NT2/D1 (cell line): Measurements from ENCODE around the gene NOTCH3.
A peak's percentile ranks its signal among the peaks of the same experiment; 100 is the strongest.

ENCODE experiments used
- DNase-seq: peaks from one replicate; pipeline ENCODE4 v3.0.0-alpha.2; 2011; ENCODE audit warnings: low read depth, low spot score
- H3K27me3 ChIP-seq: 2 replicates; pipeline ENCODE4 v1.6.0; 2011; ENCODE audit warnings: mild to moderate bottlenecking; ENCODE audit not compliant: insufficient read length, insufficient read depth
- H3K36me3 ChIP-seq: 2 replicates; pipeline ENCODE4 v1.6.1; 2011; ENCODE audit warnings: mild to moderate bottlenecking, low read length, mixed read lengths; ENCODE audit not compliant: insufficient read depth, insufficient read length
- H3K4me1 ChIP-seq: 2 replicates; pipeline ENCODE4 v1.5.1; 2011; ENCODE audit not compliant: insufficient read depth, insufficient read length
- H3K4me3 ChIP-seq: 2 replicates; pipeline ENCODE4 v1.5.1; 2011; ENCODE audit warnings: low read depth; ENCODE audit not compliant: insufficient read length
- H3K9ac ChIP-seq: 2 replicates; pipeline ENCODE4 v1.6.0; 2011; ENCODE audit warnings: low read depth; ENCODE audit not compliant: insufficient read length
- H3K9me3 ChIP-seq: 2 replicates; pipeline ENCODE4 v1.5.1; 2011; ENCODE audit warnings: mild to moderate bottlenecking, low read length; ENCODE audit not compliant: insufficient read depth
- SUZ12 ChIP-seq: IDR thresholded peaks from 2 replicates; pipeline ENCODE4 v1.6.1; 2011; ENCODE audit not compliant: insufficient read length, insufficient read depth; ENCODE audit errors: extremely low read depth
- YY1 ChIP-seq: IDR thresholded peaks from 2 replicates; pipeline ENCODE4 v1.6.1; 2011; ENCODE audit not compliant: insufficient read length, insufficient read depth
- ZNF274 ChIP-seq: IDR thresholded peaks from 2 replicates; pipeline ENCODE4 v1.6.1; 2011; ENCODE audit warnings: mild to moderate bottlenecking, low read depth, low read length

Gene NOTCH3

DNA sequence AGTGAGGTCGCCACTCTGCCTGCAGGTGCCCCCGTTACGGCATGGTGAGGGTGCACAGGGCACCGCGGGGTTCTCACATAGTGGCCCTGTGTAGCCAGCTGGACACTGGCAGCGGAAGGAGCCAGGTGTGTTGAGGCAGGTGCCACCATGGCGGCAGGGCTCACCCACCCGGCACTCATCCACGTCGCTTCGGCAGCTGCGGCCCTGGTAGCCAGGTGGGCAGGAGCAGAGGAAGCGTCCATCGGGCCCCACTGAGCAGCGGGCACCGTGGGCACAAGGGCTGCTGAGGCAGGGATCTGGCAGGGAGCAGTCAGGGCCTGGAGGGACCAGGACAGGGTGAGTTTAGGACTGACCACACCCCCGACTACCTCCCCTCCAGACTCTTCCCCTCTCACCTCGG is 8.8 kb downstream of the NOTCH3 start:
- peaks cover 3% of the 10 kb centered on the region for H3K4me1 ChIP-seq
- no peaks in the 10 kb centered on the region for H3K27me3 ChIP-seq
- peaks cover 72% of the 10 kb centered on the region for H3K36me3 ChIP-seq
- no peaks in the 10 kb centered on the region for H3K9me3 ChIP-seq
- no peak for DNase-seq
- no peak overlapping the region for H3K9ac ChIP-seq
- no peak overlapping the region for H3K4me3 ChIP-seq
- TF ChIP-seq ZNF274, result no peak
- TF ChIP-seq SUZ12, result no peak
- TF ChIP-seq YY1, result no peak

- Histone ChIP-seq H3K4me1 (peaks cover 3% of the 10 kb centered on the region), H3K9me3 (no peaks in the 10 kb centered on the region), H3K9ac (no peak overlapping the region), H3K4me3 (no peak overlapping the region), H3K36me3 (peaks cover 72% of the 10 kb centered on the region), H3K27me3 (no peaks in the 10 kb centered on the region)
- no peak for DNase-seq
- no peak for TF ChIP-seq YY1
These were observed 9.3 kb downstream of the NOTCH3 start for GRCh38 chr19:15191514-15191913.

- peaks cover 94% of the 10 kb centered on the region for H3K36me3 ChIP-seq
These were observed 11.9 kb downstream of the NOTCH3 start for GRCh38 chr19:15188851-15189250.

GRCh38 chr19:15187026-15188007 is 13.5 kb downstream of the NOTCH3 start:
- no peak for TF ChIP-seq YY1
- TF ChIP-seq SUZ12, result no peak
- TF ChIP-seq ZNF274, result no peak
- Histone ChIP-seq H3K27me3 (no peaks in the 10 kb centered on the region), H3K4me1 (peaks cover 8% of the 10 kb centered on the region), H3K36me3 (peaks cover 91% of the 10 kb centered on the region), H3K4me3 (no peak overlapping the region), H3K9me3 (no peaks in the 10 kb centered on the region), H3K9ac (no peak overlapping the region)
- DNase-seq, result no peak

More at GRCh38 chr19:15188851-15189250, 11.9 kb downstream of the NOTCH3 start:
- TF ChIP-seq SUZ12 (no peak), ZNF274 (no peak), YY1 (no peak)
- Histone ChIP-seq H3K4me1 (peaks cover 8% of the 10 kb centered on the region), H3K9me3 (no peaks in the 10 kb centered on the region), H3K4me3 (no peak overlapping the region), H3K9ac (no peak overlapping the region), H3K27me3 (no peaks in the 10 kb centered on the region)
- no peak for DNase-seq

DNA sequence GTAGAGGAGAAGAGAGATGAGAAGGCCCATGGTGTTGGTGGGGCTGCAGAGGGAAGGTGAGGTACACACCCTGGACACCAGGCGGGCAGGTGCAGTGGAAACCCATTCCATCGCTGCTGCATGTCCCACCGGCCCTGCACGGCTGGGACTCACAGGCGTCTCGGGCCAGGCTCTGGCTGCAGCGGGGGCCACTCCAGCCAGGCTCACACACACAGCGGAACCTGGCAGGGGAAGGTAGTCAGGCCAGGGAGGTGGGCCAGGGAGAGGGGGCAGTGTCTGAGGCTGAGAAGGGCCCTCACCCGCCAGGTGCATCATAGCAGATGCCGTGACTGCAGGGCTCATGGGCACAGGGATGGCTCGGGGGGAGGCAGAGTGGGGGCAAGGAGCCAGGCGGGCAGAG is 15.6 kb downstream of the NOTCH3 start:
- Histone ChIP-seq H3K9ac (no peak overlapping the region), H3K27me3 (no peaks in the 10 kb centered on the region), H3K4me1 (peaks cover 13% of the 10 kb centered on the region), H3K36me3 (peaks cover 89% of the 10 kb centered on the region), H3K4me3 (no peak overlapping the region), H3K9me3 (no peaks in the 10 kb centered on the region)
- no peak for DNase-seq
- TF ChIP-seq YY1 (no peak), ZNF274 (no peak), SUZ12 (no peak)

- peaks cover 89% of the 10 kb centered on the region for H3K36me3 ChIP-seq
- no peak overlapping the region for H3K4me3 ChIP-seq
- TF ChIP-seq ZNF274, result no peak
- TF ChIP-seq SUZ12, result no peak
- TF ChIP-seq YY1, result no peak
- H3K9me3 ChIP-seq, result no peaks in the 10 kb centered on the region
- no peak overlapping the region for H3K9ac ChIP-seq
- no peak for DNase-seq
- peaks cover 13% of the 10 kb centered on the region for H3K4me1 ChIP-seq
- no peaks in the 10 kb centered on the region for H3K27me3 ChIP-seq
These were observed 16.0 kb downstream of the NOTCH3 start for GRCh38 chr19:15184776-15185175.

GRCh38 chr19:15181394-15181793 is 19.4 kb downstream of the NOTCH3 start:
- H3K4me1 ChIP-seq, result peaks cover 19% of the 10 kb centered on the region
- no peak overlapping the region for H3K4me3 ChIP-seq
- no peaks in the 10 kb centered on the region for H3K9me3 ChIP-seq
- peaks cover 83% of the 10 kb centered on the region for H3K36me3 ChIP-seq
- DNase-seq, result no peak
- peak overlapping the region; percentile 32 for H3K9ac ChIP-seq
- TF ChIP-seq YY1 (no peak), ZNF274 (no peak), SUZ12 (no peak)
- no peaks in the 10 kb centered on the region for H3K27me3 ChIP-seq
